HG03457 (cell line): Measurements from ENCODE around the gene QRICH1.

ENCODE experiments used
- ATAC-seq: cut with Tn5 transposase; IDR thresholded peaks from one replicate; pipeline ENCODE4 v1.9.1; 2021; ENCODE audit warnings: moderate number of reproducible peaks; ENCODE audit not compliant: unreplicated experiment

QRICH1 gene

GRCh38 chr3:49093853-49094767 lies at the start of gene QRICH1:
TSS of gene QRICH1 (minus strand) at chr3:49094071. CDS start at chr3:49077017, 17,054 bp downstream.
- peak; percentile 57 for ATAC-seq

- no peak for ATAC-seq
These were observed 46.2 kb upstream of the QRICH1 start for GRCh38 chr3:49140080-49140479.

- no peak for ATAC-seq
These were observed 41.6 kb upstream of the QRICH1 start for GRCh38 chr3:49135499-49135898.

GRCh38 chr3:49134471-49135265 lies 40.8 kb upstream of the QRICH1 start:
- ATAC-seq = no peak

GRCh38 chr3:49133226-49133951 lies 39.5 kb upstream of the QRICH1 start:
- ATAC-seq = no peak

GRCh38 chr3:49132437-49133225 lies 38.8 kb upstream of the QRICH1 start, which contains the start of gene LAMB2:
TSS of gene LAMB2 (minus strand) at chr3:49133050. CDS start at chr3:49132867, 183 bp downstream.
- no peak for ATAC-seq

GRCh38 chr3:49132073-49132436 lies 38.2 kb upstream of the QRICH1 start:
- no peak for ATAC-seq

GRCh38 chr3:49131576-49131975 lies 37.7 kb upstream of the QRICH1 start:
- ATAC-seq = no peak

- no peak for ATAC-seq
These were observed 37.2 kb upstream of the QRICH1 start for GRCh38 chr3:49131040-49131439.

- ATAC-seq = no peak
These were observed 31.3 kb upstream of the QRICH1 start for GRCh38 chr3:49124991-49125670.

- ATAC-seq = no peak
These were observed 30.3 kb upstream of the QRICH1 start for GRCh38 chr3:49124203-49124602.

- ATAC-seq = no peak
These were observed 29.8 kb upstream of the QRICH1 start for GRCh38 chr3:49123687-49124086.

- ATAC-seq = no peak
These were observed 29.1 kb upstream of the QRICH1 start for GRCh38 chr3:49122886-49123545.

GRCh38 chr3:49122451-49122850 lies 28.6 kb upstream of the QRICH1 start:
- ATAC-seq = no peak

GRCh38 chr3:49122022-49122421 lies 28.2 kb upstream of the QRICH1 start:
- no peak for ATAC-seq

- peak; percentile 7 for ATAC-seq
These were observed 27.4 kb upstream of the QRICH1 start for GRCh38 chr3:49121132-49121736.

GRCh38 chr3:49120438-49121131 lies 26.7 kb upstream of the QRICH1 start, which contains the start of gene USP19:
TSS of gene USP19 (minus strand) at chr3:49120823. CDS start at chr3:49119145, 1,678 bp downstream.
- ATAC-seq = peak; percentile 56

- ATAC-seq = no peak
These were observed 26.2 kb upstream of the QRICH1 start for GRCh38 chr3:49120096-49120437.
